ENCODE results near the gene APBA2.

DNA sequence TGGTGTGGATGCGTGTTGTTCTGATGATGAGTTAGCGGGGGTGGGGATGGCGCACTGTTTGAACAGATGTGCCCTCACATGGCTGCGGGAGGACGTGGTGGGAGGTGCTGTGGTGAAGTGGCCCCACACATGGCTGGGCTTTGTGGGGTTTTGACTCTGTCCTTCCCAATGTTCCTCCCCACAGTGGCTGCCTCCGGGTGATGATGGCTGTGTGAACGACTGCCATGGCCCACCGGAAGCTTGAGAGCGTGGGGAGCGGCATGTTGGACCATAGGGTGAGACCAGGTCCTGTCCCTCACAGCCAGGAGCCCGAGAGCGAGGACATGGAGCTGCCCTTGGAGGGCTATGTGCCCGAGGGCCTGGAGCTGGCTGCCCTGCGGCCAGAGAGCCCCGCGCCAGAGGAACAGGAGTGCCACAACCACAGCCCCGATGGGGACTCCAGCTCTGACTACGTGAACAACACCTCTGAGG is 167.9 kb downstream of the APBA2 start:
- TF ChIP-seq, protein P1, sequence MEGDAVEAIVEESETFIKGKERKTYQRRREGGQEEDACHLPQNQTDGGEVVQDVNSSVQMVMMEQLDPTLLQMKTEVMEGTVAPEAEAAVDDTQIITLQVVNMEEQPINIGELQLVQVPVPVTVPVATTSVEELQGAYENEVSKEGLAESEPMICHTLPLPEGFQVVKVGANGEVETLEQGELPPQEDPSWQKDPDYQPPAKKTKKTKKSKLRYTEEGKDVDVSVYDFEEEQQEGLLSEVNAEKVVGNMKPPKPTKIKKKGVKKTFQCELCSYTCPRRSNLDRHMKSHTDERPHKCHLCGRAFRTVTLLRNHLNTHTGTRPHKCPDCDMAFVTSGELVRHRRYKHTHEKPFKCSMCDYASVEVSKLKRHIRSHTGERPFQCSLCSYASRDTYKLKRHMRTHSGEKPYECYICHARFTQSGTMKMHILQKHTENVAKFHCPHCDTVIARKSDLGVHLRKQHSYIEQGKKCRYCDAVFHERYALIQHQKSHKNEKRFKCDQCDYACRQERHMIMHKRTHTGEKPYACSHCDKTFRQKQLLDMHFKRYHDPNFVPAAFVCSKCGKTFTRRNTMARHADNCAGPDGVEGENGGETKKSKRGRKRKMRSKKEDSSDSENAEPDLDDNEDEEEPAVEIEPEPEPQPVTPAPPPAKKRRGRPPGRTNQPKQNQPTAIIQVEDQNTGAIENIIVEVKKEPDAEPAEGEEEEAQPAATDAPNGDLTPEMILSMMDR (IDR thresholded peaks at IDR 0.05): no peak
- TF ChIP-seq EP300 (IDR thresholded peaks at IDR 0.05): no peak

Measured in tibial nerve (tissue), 4 donors.